ENCODE measurements around the gene PTPRM.
A peak's percentile ranks its signal among the peaks of the same experiment; 100 is the strongest.

Gene PTPRM

DNA sequence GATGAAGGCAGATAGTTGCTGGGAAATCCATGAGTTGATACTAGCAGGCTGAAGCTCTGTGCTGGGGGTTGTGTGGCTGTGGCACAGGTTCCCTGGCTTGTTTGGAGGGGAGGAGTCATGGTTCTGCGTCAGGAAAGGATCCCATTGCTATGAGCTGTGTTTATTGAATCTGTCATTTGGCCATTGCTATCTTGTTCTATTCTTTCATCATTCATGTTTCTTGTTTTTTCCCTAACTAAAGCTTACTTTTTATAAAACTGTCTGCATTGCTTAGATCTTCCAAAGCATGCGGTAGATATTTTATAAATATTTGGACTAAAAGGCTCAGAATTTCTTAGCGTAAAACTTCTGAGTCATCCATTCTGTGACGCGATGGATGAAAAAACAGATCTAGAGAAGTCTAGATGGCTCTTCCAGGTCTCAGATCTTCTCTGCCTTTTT, 335.3 kb downstream of the PTPRM start:
- DNase-seq: no peak

DNA sequence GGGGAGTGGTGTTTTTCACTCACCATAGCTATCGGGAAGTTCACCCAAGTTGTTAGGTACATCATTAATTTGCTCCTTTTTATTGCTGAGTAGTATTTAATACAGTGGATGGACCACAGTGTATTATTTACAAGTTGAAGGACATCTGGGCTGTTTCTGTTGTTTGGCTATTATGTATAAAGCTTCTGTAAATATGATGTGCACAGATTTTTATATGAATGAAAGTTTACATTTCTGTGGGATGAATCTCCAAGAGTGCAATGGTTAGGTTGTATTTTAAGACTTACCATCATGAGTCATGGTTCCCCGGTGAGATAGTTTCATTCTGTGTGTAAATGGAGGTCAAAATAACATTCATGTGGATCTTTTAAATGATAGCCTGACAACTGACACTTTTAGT, 337.4 kb downstream of the PTPRM start:
- DNase-seq: no peak

GRCh38 chr18:7908681-7909299, 341.7 kb downstream of the PTPRM start:
- no peak for DNase-seq

DNA sequence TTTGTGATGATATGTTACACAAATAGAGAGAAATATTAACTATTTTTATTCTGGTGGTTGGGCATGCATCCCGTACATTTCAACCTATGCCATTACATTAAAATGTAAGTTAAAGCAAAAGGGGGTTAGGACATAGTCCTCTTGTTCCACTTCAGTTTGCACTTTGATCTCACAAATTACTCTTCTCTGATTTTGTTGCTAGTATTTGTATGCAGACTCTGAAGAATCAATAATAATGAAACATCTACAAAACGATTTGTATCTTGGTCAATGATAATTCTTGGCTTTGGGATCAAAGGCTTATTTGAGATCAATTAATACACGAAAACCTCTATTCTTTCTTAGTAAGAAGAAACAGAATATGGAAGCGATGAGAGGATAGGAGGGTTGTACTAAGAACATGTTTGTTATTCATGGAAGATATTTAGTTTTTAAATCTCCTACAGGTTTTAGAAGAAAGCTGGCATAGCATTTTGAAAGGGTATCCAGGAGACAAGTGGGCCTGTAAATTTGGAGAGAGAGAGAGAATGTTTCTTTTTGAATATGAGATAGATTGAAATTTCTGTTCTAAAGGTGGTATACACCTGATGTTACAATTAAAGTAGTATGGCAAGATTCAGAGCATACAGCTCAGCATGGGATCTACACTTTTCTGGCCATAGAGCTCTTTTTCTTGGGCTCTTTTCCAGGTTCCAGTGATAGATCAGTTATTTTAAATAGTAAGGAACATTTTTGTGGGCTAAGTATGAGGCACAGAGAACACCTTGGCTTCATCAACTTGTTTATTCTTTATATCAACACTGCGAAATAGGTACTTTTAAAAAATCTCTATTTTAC, 347.9 kb downstream of the PTPRM start:
- DNase-seq: no peak

DNA sequence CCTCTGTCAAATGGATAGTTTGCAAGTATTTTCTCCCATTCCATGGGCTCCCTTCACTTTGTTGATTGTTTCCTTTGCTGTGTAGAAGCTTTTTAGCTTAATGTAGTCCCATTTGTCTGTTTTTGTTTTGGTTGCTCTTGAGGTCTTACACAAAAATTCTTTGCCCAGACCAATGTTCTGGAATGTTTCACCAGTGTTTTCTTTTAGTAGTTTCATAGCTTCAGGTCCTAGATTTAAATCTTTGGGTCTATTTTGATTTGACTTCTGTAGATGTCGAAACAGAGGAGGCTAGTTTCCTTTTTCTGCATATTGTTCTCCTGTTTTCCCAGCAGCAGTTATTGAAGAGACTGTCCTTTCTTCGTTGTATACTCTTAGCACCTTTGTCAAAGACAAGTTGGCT, 351.6 kb downstream of the PTPRM start:
- no peak for DNase-seq

- no peak for DNase-seq
Measured at GRCh38 chr18:7919565-7919964, 352.4 kb downstream of the PTPRM start.

DNA sequence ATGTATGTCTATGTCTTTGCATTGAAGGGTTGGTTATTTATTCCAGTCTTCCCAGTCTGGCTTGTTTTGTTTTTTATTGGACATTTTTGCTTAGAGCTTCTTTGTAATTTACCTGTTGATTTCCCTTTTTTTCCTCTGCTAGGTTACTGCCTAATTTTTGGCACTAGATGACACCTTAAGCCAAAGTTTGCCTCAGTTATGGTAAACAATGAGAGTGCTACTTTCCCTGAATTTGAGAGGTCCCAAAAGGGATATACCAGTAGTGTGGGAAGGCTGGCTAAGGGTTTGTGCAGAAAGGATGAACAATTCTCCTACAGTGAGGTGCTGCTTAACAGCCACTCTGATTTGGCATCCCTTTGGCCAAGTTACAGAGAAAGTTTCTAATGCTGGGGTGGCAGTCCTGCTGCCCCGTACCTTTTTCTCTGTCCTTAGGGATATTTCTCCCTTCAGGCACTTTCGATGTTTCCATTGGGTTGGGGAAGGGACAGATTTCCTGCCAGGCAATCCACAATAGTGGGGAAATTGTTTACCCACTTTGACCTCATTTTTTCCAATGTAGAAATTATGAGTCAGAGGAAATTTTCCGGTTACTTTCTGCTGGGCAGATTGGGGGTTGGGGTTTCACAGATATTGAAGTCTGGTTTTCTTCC, 354.9 kb downstream of the PTPRM start:
- DNase-seq: no peak

DNA sequence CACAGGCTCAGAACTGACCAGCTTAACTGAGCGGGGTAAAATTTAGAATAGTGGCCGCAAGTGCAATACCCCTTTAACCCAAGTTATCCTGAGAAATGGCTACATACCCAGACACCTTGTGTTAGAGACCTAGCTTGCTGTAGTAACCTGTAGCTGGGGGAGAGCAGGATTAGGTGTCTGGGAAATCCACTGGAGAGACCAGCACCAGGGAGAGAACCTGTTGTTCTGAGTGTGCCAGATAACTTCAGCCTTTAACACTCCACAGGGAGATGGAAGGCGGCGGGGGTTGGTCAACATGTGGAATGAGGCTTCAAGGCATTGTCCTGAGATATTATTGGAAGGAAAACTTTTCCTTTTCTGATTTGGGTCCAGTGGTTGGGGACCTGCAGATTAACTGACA, 356.0 kb downstream of the PTPRM start:
- DNase-seq: no peak

DNA sequence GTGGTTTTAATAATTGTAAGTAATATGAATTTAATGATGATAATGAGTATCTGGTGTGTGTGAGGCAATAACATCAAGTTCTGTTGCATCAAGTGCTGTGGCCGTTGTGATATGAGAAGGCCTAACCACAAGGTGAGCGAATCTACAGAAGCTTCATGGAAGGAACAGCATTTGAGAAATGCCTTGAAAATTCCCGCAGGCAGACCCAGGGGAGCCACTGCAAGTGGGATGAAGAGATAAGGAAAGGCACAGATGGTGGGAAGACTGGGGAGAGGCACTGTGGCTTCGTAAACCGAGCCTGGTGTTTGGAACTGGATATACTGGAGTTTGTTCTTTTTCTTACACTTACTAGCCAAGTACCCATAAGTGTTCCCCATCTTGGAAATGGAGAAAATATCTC, 357.5 kb downstream of the PTPRM start:
- DNase-seq: no peak

DNA sequence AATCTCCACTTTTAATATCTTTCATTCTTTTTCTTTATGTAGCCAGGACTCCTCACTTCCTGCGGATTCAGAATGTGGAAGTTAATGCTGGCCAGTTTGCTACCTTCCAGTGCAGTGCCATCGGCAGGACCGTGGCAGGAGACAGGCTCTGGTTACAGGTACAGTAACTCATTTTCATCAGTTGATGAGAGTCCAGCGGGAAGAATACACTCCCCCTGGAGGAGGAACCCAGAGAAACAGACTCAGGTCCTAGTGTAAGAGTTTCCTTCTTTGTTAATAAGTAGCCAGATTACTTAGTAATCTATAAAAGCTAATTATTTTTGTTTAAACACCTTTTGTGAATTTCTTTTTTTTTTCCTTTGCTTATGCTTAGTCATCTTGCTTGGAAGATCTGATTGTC, 359.4 kb downstream of the PTPRM start:
- DNase-seq: no peak

DNA sequence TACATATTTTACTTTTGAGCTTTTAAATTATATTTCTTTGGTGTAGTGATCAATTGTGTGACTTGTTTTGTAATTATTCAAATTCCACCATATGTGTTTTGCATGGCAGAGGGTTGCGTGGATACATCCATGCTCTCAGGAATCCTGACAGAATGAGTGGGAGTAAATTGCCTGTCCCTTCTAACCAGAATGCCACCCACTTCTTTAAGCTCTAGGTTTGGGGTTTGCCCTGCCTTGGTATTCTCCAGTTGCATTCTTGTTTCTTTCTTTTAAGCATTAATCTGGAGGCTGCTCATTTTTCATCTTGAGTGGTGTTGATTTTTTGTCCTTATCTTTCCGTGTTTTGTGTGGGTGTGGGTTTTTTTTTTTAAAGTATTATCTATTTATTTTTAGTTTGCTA, 360.0 kb downstream of the PTPRM start:
- no peak for DNase-seq

DNA sequence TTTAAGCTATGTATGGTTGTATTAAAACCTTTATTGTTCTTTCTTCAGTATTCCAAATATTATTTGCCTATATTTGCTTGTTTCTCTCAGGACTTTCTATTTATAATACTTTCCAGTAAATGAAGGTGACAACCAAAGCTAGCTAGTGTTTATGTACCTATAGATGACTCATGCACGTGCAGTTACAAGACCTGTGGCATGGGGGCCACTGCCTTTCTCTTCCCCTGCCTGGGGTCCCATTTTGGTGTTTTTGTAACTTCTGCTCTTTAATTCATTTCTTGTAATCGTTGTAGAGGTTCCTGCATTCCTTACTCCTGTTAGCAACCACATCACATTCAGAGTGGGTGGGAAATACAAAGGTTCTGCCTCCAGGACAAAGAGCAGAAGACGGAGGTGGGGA, 364.6 kb downstream of the PTPRM start:
- DNase-seq: no peak

- DNase-seq: no peak
Measured at GRCh38 chr18:7937268-7937667, 370.2 kb downstream of the PTPRM start.

DNA sequence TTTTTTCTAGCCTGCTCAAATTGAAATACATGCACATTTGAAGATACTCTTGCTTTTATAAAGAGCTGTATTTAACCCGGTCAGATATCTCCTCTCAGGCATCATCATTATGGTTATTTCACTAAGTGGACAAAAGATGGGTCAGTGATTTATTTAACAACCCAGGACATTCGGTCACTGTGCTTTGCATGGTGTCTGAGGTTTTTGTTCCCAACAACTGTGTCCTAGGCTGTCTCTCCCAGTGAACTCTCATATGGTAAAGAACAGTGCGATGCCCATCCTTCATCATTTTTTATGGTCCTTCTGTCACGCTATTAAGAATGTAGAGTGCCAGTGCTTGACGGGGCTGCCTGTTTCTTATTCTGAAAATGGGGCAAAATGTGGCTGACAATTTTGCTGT, 372.4 kb downstream of the PTPRM start:
- no peak for DNase-seq

DNA sequence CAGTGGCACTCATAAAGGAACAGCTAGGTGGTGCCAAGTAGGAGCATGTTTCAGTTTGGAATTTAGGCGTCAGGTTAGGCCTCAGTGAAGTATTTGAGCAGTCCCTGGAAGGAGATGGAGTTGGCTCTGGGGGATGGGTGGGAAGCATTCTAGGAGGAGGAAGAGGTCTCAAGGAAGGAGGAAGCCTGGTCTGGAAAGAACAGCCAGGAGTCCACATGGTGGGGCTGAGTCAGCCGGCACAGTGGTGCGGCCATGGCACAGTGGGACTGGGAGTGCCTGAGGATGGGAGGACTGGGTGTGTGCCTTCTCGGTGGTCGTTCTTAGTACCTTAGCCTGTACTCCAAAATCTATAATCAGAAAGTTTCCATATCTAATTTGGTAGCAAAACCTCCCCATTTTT, 373.3 kb downstream of the PTPRM start:
- DNase-seq: no peak

GRCh38 chr18:7940971-7941370, 373.9 kb downstream of the PTPRM start:
- DNase-seq: no peak

DNA sequence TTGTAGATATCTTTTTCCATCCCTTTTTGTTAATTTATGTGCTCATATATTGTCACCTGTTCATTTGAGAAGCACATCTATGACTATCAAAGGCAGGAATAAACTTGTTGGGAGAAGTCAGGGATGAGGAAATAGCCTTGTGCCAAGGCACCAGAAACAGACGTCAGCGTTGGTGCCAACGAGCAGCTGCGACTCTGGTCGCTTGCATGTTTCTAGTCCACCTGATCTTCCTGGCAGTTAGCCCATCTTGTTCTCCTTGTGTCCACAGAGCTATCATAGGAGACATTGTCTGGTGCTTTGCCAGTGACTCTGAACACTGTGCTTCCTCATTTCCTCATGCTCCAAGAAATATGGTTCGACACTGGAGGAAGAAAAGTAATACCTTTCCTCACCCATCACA, 374.4 kb downstream of the PTPRM start:
- DNase-seq: no peak

DNA sequence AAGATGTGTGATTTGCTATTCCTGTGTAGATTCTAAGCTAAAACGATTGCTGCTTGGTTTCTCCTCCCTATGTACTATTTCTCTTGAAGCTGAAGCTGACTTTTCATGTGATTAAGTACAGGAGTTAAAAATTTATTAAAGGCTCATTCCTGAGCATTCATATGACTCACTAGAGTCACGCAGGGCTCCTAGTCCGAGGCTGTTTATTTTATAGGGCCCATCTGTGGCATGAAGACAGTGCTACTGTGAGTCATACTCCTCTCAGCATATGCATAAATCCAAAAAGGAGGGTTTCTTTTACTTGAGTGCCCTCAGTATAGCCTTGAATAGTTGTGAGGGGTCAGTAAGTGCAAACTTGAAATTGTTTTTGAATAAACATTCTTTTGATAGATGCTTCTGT, 378.8 kb downstream of the PTPRM start:
- DNase-seq: no peak

DNA sequence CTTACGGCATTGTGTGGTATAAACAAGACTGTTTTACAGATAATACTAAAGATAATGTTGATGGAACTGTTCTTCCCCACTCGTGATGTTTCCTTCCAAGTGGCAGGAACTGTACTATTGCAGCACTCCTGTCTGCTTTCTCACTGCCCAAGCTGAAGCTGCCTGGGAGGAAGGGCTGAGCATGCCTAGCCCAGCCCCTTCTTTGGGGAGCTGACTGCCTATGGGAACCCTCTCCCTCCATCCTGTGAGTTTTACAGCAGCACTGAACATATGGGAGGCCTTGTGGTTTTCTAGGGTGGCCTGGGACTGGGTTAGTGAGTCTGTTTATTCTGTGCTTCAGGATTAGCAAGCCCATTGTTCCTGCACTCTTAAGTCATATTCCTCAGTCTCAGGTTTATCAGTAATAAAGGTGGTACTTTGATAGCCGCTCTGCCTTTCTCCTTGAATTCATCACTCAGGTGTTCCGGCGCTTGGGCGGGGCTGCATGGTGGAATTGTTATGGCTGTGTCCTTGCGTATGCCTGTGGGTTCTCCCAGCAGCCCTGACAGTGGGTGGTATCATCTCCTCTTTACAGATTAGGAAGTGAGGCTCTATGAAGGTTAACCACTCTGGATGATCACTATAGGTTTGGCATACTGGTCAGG, 379.7 kb downstream of the PTPRM start:
- peak; percentile 54 for DNase-seq

DNA sequence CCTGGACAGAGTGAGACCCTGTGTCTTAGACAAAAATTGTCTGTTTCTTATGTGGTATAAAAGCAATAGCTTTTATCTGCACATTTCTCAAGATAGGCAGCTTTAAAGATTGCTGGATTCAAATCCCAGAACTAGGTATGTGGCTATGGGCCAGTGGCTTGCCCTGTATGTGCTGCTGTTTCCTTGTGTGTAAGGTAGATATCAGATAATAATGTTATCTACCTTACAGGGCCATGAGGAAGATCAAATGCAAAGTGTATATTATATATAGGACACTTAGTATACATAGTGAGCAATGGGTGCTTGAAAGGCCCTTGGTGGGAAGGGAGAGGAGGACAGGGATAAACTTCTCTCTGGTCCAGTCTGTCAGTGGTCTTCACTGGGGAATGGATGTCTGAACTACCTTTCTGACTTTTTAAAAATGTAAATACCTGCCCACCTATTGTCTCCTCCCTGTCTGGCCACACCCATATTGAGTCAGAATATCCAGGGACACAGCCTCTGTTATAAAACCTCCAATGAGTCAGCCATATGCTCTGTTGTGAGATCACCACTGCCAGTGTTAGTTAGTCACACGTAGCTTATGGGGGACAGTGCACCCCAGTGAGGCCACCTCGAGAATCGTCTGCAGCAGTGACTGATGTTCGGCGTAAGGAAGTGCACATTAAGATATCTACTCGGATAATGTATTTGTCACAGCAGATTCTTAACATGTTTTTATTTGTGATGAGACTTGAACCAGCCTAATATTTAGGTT, 383.4 kb downstream of the PTPRM start:
- peak; percentile 25 for DNase-seq

DNA sequence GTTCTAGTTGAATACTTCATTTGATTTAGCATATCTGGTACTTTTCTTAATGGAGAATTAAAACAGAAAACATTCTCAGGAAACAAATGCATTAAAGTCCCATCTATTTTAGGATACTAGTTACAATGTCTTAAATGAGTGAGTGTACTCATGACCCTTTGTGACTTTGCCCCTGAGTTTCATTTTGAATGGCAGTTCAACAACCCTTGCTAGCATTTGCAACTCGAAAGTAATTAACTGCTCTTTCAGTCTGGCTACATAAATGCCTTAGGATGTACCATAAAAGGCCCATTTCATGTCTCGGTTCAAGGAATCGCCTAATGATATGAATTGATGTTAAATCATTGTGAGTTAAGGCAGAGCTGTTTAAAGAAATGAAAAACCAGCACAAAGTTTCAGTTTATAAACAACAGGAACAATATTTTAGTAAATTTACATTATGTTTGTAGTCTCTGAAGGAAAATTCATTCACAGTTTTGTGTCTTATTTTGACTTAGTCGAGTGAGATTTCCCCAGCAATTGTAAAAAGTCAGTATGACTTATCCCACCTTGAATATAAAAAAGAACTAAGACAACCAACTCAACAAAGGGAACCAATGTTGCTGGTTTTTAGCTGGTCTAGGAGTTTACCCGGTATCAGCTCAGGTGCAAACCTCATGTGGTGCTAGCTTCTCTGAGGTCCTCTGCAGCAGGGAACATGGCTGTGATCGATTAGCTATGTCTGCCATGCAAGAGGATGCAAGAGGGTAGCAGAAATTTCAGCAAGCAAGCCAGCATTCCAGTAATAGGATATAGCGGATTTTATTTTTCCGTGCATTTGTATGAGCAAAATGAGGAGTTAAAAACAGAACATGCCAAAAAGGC, 386.2 kb downstream of the PTPRM start:
- DNase-seq: no peak

DNA sequence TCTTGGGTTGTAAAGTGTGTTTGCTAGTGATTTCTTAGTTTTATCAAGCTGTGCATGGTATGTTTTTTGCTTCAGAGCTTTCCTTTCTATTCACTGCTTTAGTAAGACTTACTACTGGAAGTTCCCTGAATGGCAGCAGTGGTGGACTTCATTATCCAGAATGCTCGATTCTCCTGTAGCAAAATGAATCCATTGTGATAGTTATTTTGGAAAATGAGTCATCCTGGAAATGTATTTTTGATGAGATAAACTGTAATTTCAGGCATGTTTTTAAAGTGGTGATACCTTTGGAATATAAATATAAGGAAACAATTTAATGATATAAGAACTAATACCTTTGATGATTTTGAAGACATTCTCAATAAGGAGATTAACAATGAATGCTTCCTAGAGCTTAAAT, 387.1 kb downstream of the PTPRM start:
- no peak for DNase-seq

Measured in CD4-positive, alpha-beta T cell treated with Interleukin-10 for 1 hour (primary cell).